Body of pancreas (tissue), 4 donors: ENCODE data around the gene ADGRB2.

Experiments used
- POLR2A ChIP-seq, 3 donors: fragments of 450-650 bp; IDR thresholded peaks; one replicate each; pipeline ENCODE4 v1.6.1; 2016; ENCODE audit warnings: antibody characterized with exemption in 3 of 3, mild to moderate bottlenecking in 2 of 3
- TF ChIP-seq, protein P1 (sequence below), 7 experiments: fragments of 450-650 bp in 4 of 7; fragments of 200-600 bp in 3 of 7; sonication (generic) in 3 of 7; IDR thresholded peaks; one replicate each; pipeline ENCODE4 v1.5.1; 2016 to 2019; ENCODE audit warnings: antibody characterized with exemption in 7 of 7

DNA sequence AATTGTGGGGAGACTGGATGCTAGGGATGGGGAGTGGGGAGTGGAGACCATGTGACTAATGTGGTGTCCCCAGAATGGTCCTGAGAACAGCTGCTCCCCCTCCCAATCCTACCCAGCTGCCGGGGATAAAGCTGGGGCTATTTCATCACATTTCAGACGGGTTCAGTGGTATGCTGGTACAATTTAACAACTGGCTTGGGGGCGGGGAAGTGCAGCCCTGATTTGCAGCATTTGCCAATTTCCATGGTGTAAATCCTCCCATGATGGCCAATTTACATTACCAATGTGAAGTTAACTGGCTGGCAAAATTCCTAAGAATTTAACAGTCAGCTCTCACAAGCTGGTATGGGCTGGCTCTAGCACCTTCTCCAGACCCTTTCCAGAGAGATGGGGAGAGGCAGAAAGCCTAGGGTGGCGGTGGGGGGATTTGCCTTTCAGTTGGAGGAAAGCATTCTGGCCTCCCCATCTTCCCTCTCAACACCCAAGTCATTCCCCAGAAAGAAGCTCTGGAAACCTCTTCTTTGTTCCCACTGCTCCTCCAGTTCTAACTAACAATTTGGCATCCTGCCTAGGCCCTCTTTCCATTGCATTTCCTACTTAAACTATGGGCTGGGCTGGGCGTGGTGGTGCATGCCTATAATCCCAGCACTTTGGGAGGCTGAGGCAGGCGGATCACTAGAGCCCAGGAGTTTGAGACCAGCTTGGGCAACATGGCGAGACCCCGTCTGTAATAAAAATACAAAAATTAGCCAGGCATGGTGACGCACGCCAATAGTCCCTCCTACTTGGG is 11.3 kb upstream of the ADGRB2 start:
- TF ChIP-seq, protein P1, sequence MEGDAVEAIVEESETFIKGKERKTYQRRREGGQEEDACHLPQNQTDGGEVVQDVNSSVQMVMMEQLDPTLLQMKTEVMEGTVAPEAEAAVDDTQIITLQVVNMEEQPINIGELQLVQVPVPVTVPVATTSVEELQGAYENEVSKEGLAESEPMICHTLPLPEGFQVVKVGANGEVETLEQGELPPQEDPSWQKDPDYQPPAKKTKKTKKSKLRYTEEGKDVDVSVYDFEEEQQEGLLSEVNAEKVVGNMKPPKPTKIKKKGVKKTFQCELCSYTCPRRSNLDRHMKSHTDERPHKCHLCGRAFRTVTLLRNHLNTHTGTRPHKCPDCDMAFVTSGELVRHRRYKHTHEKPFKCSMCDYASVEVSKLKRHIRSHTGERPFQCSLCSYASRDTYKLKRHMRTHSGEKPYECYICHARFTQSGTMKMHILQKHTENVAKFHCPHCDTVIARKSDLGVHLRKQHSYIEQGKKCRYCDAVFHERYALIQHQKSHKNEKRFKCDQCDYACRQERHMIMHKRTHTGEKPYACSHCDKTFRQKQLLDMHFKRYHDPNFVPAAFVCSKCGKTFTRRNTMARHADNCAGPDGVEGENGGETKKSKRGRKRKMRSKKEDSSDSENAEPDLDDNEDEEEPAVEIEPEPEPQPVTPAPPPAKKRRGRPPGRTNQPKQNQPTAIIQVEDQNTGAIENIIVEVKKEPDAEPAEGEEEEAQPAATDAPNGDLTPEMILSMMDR (IDR thresholded peaks at IDR 0.05): no peak
- TF ChIP-seq POLR2A (IDR thresholded peaks at IDR 0.05): no peak
